Measurements from ENCODE around the gene CLCNKA. TPM values are rescaled to one million over a fixed set of nuclear protein-coding genes. Genes with fewer than 3 reads are reported as not detected.

The CLCNKA gene
- total RNA-seq, 2 experiments from 2014 or later: not detected

GRCh38 chr1:16017461-16018303, 4.2 kb upstream of the CLCNKA start, which contains the start of gene HSPB7:
HSPB7 (minus strand) TSS chr1:16018043; CDS start chr1:16017963, 80 bp downstream.
- H3K4me2 ChIP-seq (ENCODE audit: low read length): no peak within 1 kb of the TSS

GRCh38 chr1:16018308-16018707, 3.5 kb upstream of the CLCNKA start:
- Histone ChIP-seq H3K36me3 (ENCODE audit: insufficient read depth, low read length) (no peaks in the 10 kb centered on the region), H4K20me1 (ENCODE audit: insufficient read depth, low read length) (no peaks in the 10 kb centered on the region), H3K9me3 (ENCODE audit: low read length) (no peaks in the 10 kb centered on the region), H3K4me3 (ENCODE audit: low read depth, low read length, poor library complexity, severe bottlenecking) (no peak overlapping the region), H3K9me2 (ENCODE audit: insufficient read depth, low read length) (no peaks in the 10 kb centered on the region), H2AFZ (ENCODE audit: low read length) (no peak overlapping the region), H3K79me2 (ENCODE audit: insufficient read depth, low read depth, low read length) (no peaks in the 10 kb centered on the region), H3K4me2 (ENCODE audit: low read length) (no peak overlapping the region), H3K4me1 (ENCODE audit: insufficient read depth, low read length, poor library complexity, severe bottlenecking) (peaks cover 11% of the 10 kb centered on the region), H3K27ac (ENCODE audit: low read depth, low read length, poor library complexity, severe bottlenecking) (no peak overlapping the region)
- intact Hi-C loops (cut with micrococcal nuclease; ENCODE audit: unreplicated experiment): no loop called here
- POLR2A ChIA-PET: no interaction called here
- TF ChIP-seq CTCF (conservative IDR thresholded peaks at IDR 0.05; ENCODE audit: low read length): no peak
- TF ChIP-seq EZH2phosphoT487 (IDR thresholded peaks at IDR 0.05; ENCODE audit: borderline replicate concordance, low read depth, low read length): no peak
- no peak for DNase-seq (ENCODE audit: low spot score)
- CTCF ChIA-PET (ENCODE audit: unreplicated experiment): no interaction called here
- no TSS peak for BruUV-seq (replicated peaks)

More at GRCh38 chr1:16017461-16018303, 4.2 kb upstream of the CLCNKA start, which contains the start of gene HSPB7:
- H3K36me3 ChIP-seq (ENCODE audit: insufficient read depth, low read length): no peaks in the 10 kb centered on the region
- peaks cover 17% of the 10 kb centered on the region for H3K4me1 ChIP-seq (ENCODE audit: insufficient read depth, low read length, poor library complexity, severe bottlenecking)
- H4K20me1 ChIP-seq (ENCODE audit: insufficient read depth, low read length): no peaks in the 10 kb centered on the region
- no peak within 1 kb of the TSS for H3K4me3 ChIP-seq (ENCODE audit: low read depth, low read length, poor library complexity, severe bottlenecking)
- H3K9me2 ChIP-seq (ENCODE audit: insufficient read depth, low read length): no peaks in the 10 kb centered on the region
- H2AFZ ChIP-seq (ENCODE audit: low read length): no peak within 1 kb of the TSS
- ChIA-PET CTCF (ENCODE audit: unreplicated experiment) (no interaction called here), POLR2A (no interaction called here)
- H3K9me3 ChIP-seq (ENCODE audit: low read length): no peaks in the 10 kb centered on the region
- TF ChIP-seq CTCF (conservative IDR thresholded peaks at IDR 0.05; ENCODE audit: low read length): peak; percentile 41
- no peak for TF ChIP-seq EZH2phosphoT487 (IDR thresholded peaks at IDR 0.05; ENCODE audit: borderline replicate concordance, low read depth, low read length)
- no peaks in the 10 kb centered on the region for H3K79me2 ChIP-seq (ENCODE audit: insufficient read depth, low read depth, low read length)
- DNase-seq (ENCODE audit: low spot score): peak; percentile 33
- intact Hi-C loops (cut with micrococcal nuclease; ENCODE audit: unreplicated experiment): no loop called here
- no peak within 1 kb of the TSS for H3K27ac ChIP-seq (ENCODE audit: low read depth, low read length, poor library complexity, severe bottlenecking)
- no TSS peak for BruUV-seq (replicated peaks)
